ENCODE measurements around the gene EPHA2. TPM values are rescaled to one million over a fixed set of nuclear protein-coding genes. Genes with fewer than 3 reads are reported as not detected.

Gene EPHA2
- polyA plus RNA-seq, 2 of the 4 experiments (the other 2 are of a cell fraction), result 59.3 to 93.2 TPM

DNA sequence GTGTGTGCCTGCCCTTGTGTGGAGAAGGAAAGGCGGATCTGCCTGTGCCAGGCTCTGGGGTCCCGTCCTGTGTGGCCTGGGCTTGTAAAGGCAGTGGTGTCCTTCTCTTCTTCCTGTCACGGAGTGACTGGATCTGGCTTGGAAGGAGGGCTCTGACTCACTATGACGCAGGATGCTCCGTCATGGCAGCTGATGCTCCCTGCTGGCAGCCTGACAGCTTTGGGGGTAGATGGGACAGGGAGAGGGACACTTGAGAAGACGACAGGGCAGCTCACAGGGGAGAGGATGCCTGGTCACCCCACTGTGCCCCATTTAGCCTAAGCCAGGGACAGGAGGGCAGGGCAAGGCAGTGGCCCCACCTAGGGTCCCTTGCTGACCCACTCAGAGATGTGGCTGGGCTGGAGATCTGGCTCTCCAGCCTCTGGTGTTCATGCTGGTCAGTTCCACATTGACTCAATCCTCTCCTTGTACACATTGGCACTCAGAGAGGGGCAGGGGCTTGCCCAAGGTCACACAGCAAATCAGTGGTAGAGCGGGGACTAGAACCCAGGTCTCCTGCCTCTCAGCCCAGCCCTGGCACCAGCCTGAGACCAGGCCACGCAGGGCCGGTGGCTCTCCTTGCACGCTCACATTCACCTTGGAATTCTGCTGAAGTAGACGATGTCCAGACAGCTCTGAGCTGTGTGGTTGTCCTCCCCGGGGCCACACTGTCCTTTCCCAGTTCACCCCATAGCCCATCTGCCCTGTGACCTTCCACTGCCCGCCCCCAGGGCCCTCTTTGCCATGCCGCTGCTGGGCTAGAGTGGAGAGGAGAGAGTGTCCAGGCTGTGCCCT is 79.6 kb downstream of the EPHA2 start (continued):
- peak; percentile 59 for TF ChIP-seq ZFP36 (IDR thresholded peaks at IDR 0.05; ENCODE audit: borderline replicate concordance, partially characterized antibody)
- no peak for TF ChIP-seq POLR2AphosphoS2 (conservative IDR thresholded peaks at IDR 0.05; ENCODE audit: low read length)
- TF ChIP-seq, protein P1, sequence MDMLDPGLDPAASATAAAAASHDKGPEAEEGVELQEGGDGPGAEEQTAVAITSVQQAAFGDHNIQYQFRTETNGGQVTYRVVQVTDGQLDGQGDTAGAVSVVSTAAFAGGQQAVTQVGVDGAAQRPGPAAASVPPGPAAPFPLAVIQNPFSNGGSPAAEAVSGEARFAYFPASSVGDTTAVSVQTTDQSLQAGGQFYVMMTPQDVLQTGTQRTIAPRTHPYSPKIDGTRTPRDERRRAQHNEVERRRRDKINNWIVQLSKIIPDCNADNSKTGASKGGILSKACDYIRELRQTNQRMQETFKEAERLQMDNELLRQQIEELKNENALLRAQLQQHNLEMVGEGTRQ (IDR thresholded peaks at IDR 0.05), result no peak
- TF ChIP-seq FOXS1 (CRISPR knock-in tag; IDR thresholded peaks at IDR 0.05), result no peak
- TF ChIP-seq FOSB (CRISPR knock-in tag; IDR thresholded peaks at IDR 0.05), result no peak
- no peak for TF ChIP-seq CHD2 (IDR thresholded peaks at IDR 0.05; ENCODE audit: low read length, partially characterized antibody)
- no peak for TF ChIP-seq NFE2L2 (conservative IDR thresholded peaks at IDR 0.05; ENCODE audit: low read length)
- no peak for TF ChIP-seq CEBPB (IDR thresholded peaks at IDR 0.05)
- TF ChIP-seq, protein P2, sequence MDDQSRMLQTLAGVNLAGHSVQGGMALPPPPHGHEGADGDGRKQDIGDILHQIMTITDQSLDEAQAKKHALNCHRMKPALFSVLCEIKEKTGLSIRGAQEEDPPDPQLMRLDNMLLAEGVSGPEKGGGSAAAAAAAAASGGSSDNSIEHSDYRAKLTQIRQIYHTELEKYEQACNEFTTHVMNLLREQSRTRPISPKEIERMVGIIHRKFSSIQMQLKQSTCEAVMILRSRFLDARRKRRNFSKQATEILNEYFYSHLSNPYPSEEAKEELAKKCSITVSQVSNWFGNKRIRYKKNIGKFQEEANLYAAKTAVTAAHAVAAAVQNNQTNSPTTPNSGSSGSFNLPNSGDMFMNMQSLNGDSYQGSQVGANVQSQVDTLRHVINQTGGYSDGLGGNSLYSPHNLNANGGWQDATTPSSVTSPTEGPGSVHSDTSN (IDR thresholded peaks at IDR 0.05), result no peak
- 0 out of 5 replicates have a peak, but pooled peaks of 1 of the 2 experiments have one; percentile 27 for TF ChIP-seq JUN (IDR thresholded peaks at IDR 0.05)
- TF ChIP-seq, protein P3, sequence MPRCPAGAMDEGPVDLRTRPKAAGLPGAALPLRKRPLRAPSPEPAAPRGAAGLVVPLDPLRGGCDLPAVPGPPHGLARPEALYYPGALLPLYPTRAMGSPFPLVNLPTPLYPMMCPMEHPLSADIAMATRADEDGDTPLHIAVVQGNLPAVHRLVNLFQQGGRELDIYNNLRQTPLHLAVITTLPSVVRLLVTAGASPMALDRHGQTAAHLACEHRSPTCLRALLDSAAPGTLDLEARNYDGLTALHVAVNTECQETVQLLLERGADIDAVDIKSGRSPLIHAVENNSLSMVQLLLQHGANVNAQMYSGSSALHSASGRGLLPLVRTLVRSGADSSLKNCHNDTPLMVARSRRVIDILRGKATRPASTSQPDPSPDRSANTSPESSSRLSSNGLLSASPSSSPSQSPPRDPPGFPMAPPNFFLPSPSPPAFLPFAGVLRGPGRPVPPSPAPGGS (IDR thresholded peaks at IDR 0.05), result no peak
- TF ChIP-seq NPAS2 (CRISPR knock-in tag; IDR thresholded peaks at IDR 0.05; ENCODE audit: borderline replicate concordance), result no peak
- no peak for TF ChIP-seq HDAC2 (IDR thresholded peaks at IDR 0.05)
- no peak for TF ChIP-seq SREBF2 (IDR thresholded peaks at IDR 0.05)
- TF ChIP-seq CHD4 (IDR thresholded peaks at IDR 0.05; ENCODE audit: borderline replicate concordance), result no peak
- TF ChIP-seq HOXA7 (CRISPR knock-in tag; IDR thresholded peaks at IDR 0.05), result no peak
- TF ChIP-seq, protein P4, sequence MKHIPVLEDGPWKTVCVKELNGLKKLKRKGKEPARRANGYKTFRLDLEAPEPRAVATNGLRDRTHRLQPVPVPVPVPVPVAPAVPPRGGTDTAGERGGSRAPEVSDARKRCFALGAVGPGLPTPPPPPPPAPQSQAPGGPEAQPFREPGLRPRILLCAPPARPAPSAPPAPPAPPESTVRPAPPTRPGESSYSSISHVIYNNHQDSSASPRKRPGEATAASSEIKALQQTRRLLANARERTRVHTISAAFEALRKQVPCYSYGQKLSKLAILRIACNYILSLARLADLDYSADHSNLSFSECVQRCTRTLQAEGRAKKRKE (CRISPR knock-in tag; IDR thresholded peaks at IDR 0.05; ENCODE audit: low read depth), result no peak
- peak; percentile 35; the same call in 1 of the 2 replicates for TF ChIP-seq GATA3 (IDR thresholded peaks at IDR 0.05; ENCODE audit: borderline replicate concordance)
- TF ChIP-seq ZSCAN20 (CRISPR knock-in tag; IDR thresholded peaks at IDR 0.05), result no peak
- TF ChIP-seq RFX5 (IDR thresholded peaks at IDR 0.05), result no peak
- no peak for TF ChIP-seq KDM1A (IDR thresholded peaks at IDR 0.05; ENCODE audit: low read depth)
- TF ChIP-seq, protein P5, sequence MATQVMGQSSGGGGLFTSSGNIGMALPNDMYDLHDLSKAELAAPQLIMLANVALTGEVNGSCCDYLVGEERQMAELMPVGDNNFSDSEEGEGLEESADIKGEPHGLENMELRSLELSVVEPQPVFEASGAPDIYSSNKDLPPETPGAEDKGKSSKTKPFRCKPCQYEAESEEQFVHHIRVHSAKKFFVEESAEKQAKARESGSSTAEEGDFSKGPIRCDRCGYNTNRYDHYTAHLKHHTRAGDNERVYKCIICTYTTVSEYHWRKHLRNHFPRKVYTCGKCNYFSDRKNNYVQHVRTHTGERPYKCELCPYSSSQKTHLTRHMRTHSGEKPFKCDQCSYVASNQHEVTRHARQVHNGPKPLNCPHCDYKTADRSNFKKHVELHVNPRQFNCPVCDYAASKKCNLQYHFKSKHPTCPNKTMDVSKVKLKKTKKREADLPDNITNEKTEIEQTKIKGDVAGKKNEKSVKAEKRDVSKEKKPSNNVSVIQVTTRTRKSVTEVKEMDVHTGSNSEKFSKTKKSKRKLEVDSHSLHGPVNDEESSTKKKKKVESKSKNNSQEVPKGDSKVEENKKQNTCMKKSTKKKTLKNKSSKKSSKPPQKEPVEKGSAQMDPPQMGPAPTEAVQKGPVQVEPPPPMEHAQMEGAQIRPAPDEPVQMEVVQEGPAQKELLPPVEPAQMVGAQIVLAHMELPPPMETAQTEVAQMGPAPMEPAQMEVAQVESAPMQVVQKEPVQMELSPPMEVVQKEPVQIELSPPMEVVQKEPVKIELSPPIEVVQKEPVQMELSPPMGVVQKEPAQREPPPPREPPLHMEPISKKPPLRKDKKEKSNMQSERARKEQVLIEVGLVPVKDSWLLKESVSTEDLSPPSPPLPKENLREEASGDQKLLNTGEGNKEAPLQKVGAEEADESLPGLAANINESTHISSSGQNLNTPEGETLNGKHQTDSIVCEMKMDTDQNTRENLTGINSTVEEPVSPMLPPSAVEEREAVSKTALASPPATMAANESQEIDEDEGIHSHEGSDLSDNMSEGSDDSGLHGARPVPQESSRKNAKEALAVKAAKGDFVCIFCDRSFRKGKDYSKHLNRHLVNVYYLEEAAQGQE (IDR thresholded peaks at IDR 0.05), result no peak
- no peak for TF ChIP-seq TFCP2L1 (CRISPR knock-in tag; IDR thresholded peaks at IDR 0.05)
- TF ChIP-seq ESRRA (IDR thresholded peaks at IDR 0.05; ENCODE audit: borderline replicate concordance, low read length), result no peak

Measured in A549 (cell line).